Inferior parietal cortex (tissue), 1 donor: ENCODE data around the gene TRIM26.
"Not testable (repeated sequence)": the region's sequence is repeated elsewhere in the genome, so short reads cannot be mapped to it uniquely, and the experiment has no call there.

ENCODE experiments used
- DNase-seq: peaks from one replicate; pipeline ENCODE4 v3.0.0-alpha.2; 2016; ENCODE audit errors: extremely low spot score

Gene TRIM26

GRCh38 chr6:30212865-30213666 is at the start of gene TRIM26:
TRIM26 (minus strand) TSS chr6:30213406; CDS start chr6:30199103, 14,303 bp downstream.
- peak; percentile 98 for DNase-seq

GRCh38 chr6:30260036-30260504 is 46.9 kb upstream of the TRIM26 start:
- DNase-seq, result no peak

GRCh38 chr6:30259140-30260035 is 46.2 kb upstream of the TRIM26 start:
- peak; percentile 84 for DNase-seq

GRCh38 chr6:30258204-30258603 is 45.0 kb upstream of the TRIM26 start:
- no peak for DNase-seq

GRCh38 chr6:30252417-30252816 is 39.2 kb upstream of the TRIM26 start:
- DNase-seq, result not testable (repeated sequence)

GRCh38 chr6:30244560-30244959 is 31.4 kb upstream of the TRIM26 start:
- DNase-seq, result no peak

GRCh38 chr6:30238178-30238795 is 25.1 kb upstream of the TRIM26 start:
- DNase-seq, result no peak

- DNase-seq, result peak; percentile 39
These were observed 21.1 kb upstream of the TRIM26 start for GRCh38 chr6:30234356-30234755.

GRCh38 chr6:30231067-30231466 is 17.9 kb upstream of the TRIM26 start:
- no peak for DNase-seq

GRCh38 chr6:30227763-30228487 is 14.7 kb upstream of the TRIM26 start:
- no peak for DNase-seq

- no peak for DNase-seq
These were observed 14.1 kb upstream of the TRIM26 start for GRCh38 chr6:30227242-30227722.

GRCh38 chr6:30223339-30223738 is 10.1 kb upstream of the TRIM26 start:
- DNase-seq, result no peak

GRCh38 chr6:30221956-30222355 is 8.8 kb upstream of the TRIM26 start:
- not testable (repeated sequence) for DNase-seq

- DNase-seq, result not testable (repeated sequence)
These were observed 8.2 kb upstream of the TRIM26 start for GRCh38 chr6:30221395-30221794.

GRCh38 chr6:30219244-30219643 is 6.0 kb upstream of the TRIM26 start:
- peak; percentile 82 for DNase-seq

- DNase-seq, result no peak
These were observed 2.9 kb upstream of the TRIM26 start for GRCh38 chr6:30216096-30216495.

- no peak for DNase-seq
These were observed 1.4 kb upstream of the TRIM26 start for GRCh38 chr6:30214657-30214982.

GRCh38 chr6:30213957-30214656 is 901 bp upstream of the TRIM26 start:
- peak; percentile 71 for DNase-seq

GRCh38 chr6:30213667-30213956 is 406 bp upstream of the TRIM26 start:
- DNase-seq, result no peak

- DNase-seq, result no peak
These were observed 1.3 kb downstream of the TRIM26 start for GRCh38 chr6:30211899-30212298.

GRCh38 chr6:30211306-30211705 is 1.9 kb downstream of the TRIM26 start:
- no peak for DNase-seq
